ENCODE data around the gene KLF2.

GRCh38 chr19:16306728-16307402 is 17.8 kb upstream of the KLF2 start:
- TF ChIP-seq POLR2A (IDR thresholded peaks at IDR 0.05) (no peak), CTCF (IDR thresholded peaks at IDR 0.05) (no peak), EP300 (IDR thresholded peaks at IDR 0.05) (no peak), POLR2AphosphoS5 (IDR thresholded peaks at IDR 0.05) (no peak)
